ENCODE results near the gene TNNT3. TPM values are rescaled to one million over a fixed set of nuclear protein-coding genes. Genes with fewer than 3 reads are reported as not detected.

TNNT3 gene
- polyA plus RNA-seq, 2 of the 4 experiments (the other 2 are of a cell fraction): not detected

DNA sequence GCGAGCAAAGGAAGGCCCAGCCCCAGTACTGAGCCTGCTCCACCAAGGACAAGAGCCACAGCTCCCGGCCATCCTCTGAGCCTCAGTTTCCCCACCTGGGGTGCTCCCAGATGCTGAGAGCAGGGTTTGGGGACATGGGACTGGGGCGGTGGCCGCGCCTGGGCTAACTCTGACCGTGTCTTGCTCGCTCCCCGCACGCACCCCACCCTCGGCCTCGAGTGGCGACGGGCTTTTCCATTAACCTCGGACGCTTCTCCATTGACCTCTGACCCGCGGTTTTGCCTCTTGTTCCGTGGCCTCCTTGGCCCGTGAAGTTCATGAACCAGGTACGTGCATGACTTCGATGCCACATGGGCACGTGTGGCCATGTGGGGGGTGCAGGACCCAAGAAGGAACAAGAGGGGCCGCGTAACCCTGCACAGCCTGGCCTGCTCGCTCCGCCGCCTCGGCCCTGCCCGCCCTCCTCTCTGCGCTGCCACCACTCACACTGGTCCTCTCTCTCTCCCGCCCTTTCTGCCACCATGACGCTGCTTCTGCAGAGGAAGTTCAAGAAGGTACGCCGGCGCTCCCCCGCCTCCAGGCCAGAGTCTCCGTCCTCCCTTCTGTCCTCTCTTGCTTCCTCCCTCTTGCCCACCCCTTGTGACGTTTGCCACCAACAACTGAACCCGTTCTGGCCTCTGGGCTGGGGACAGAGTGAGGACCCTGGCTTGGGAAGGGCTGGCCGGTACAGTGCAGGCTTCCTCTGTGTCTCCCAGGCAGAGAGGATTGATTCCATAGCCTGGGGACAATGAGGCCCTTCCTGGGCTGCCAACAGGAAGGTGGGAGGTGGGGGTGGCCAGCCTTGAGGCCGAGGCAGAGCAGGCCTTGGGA is 6.9 kb downstream of the TNNT3 start:
- POLR2A ChIA-PET: no interaction called here

GRCh38 chr11:1927026-1927847 is 7.7 kb downstream of the TNNT3 start:
- Histone ChIP-seq H3K27ac (no peak overlapping the region), H3K9me3 (no peaks in the 10 kb centered on the region), H3K4me1 (no peaks in the 10 kb centered on the region), H3K4me2 (no peak overlapping the region), H3K4me3 (no peak overlapping the region)
- TF ChIP-seq EP300 (IDR thresholded peaks at IDR 0.05) (no peak), RARB (CRISPR knock-in tag; IDR thresholded peaks at IDR 0.05) (no peak), NR3C1 (IDR thresholded peaks at IDR 0.05) (no peak), POLR2AphosphoS2 (conservative IDR thresholded peaks at IDR 0.05; ENCODE audit: low read length) (no peak), BHLHE40 (IDR thresholded peaks at IDR 0.05; ENCODE audit: low read depth, low read length) (no peak), NPAS2 (CRISPR knock-in tag; IDR thresholded peaks at IDR 0.05; ENCODE audit: borderline replicate concordance) (no peak), PHF8 (IDR thresholded peaks at IDR 0.05; ENCODE audit: borderline replicate concordance, low read depth) (no peak), ZNF302 (CRISPR knock-in tag; IDR thresholded peaks at IDR 0.05) (no peak), JUNB (IDR thresholded peaks at IDR 0.05) (no peak), CBX2 (IDR thresholded peaks at IDR 0.05; ENCODE audit: borderline replicate concordance, low read depth) (no peak), KDM1A (IDR thresholded peaks at IDR 0.05; ENCODE audit: low read depth) (no peak), ATOH8 (CRISPR knock-in tag; IDR thresholded peaks at IDR 0.05; ENCODE audit: low read depth) (no peak), BCL3 (IDR thresholded peaks at IDR 0.05) (no peak)
- ATAC-seq (no peak), FAIRE-seq (no peak), DNase-seq (ENCODE audit: low read depth in 1 of 2, low spot score in 1 of 2) (no peak)
- POLR2A ChIA-PET: no interaction called here
- 76% methylated on average over 23 of the region's 28 CpGs for WGBS (ENCODE audit: missing lambda C conversion rate)
- CTCF ChIA-PET: interaction anchor here (1.0 kb wide), 1 partner anchor 274 kb away, joined by 3 read pairs; no protein-coding TSS in a partner anchor

More for the DNA sequence above, 6.9 kb downstream of the TNNT3 start:
- WGBS (ENCODE audit: missing lambda C conversion rate): 83% methylated on average over 40 of the region's 41 CpGs
- FAIRE-seq: no peak
- H3K4me3 ChIP-seq: no peak overlapping the region
- CTCF ChIA-PET: interaction anchor here (1.0 to 1.1 kb wide), 3 partner anchors 10 to 274 kb away, joined by 3 read pairs; no protein-coding TSS in a partner anchor
- no peak for TF ChIP-seq KDM1A (IDR thresholded peaks at IDR 0.05; ENCODE audit: low read depth)
- no peak for TF ChIP-seq PHF8 (IDR thresholded peaks at IDR 0.05; ENCODE audit: borderline replicate concordance, low read depth)
- TF ChIP-seq JUN (IDR thresholded peaks at IDR 0.05): no peak
- no peak for TF ChIP-seq EHMT2 (IDR thresholded peaks at IDR 0.05; ENCODE audit: low read depth)
- TF ChIP-seq ATOH8 (CRISPR knock-in tag; IDR thresholded peaks at IDR 0.05; ENCODE audit: low read depth): no peak
- TF ChIP-seq POLR2AphosphoS2 (conservative IDR thresholded peaks at IDR 0.05; ENCODE audit: low read length): no peak
- no peak overlapping the region for H3K27ac ChIP-seq
- no peak for DNase-seq (ENCODE audit: low read depth in 1 of 2, low spot score in 1 of 2)
- no peaks in the 10 kb centered on the region for H3K4me1 ChIP-seq
- no peak for ATAC-seq
- no peak overlapping the region for H3K4me2 ChIP-seq
- no peaks in the 10 kb centered on the region for H3K9me3 ChIP-seq

- Histone ChIP-seq H3K27ac (no peak overlapping the region), H3K4me1 (no peaks in the 10 kb centered on the region), H3K4me3 (no peak overlapping the region), H3K9me3 (no peaks in the 10 kb centered on the region), H3K4me2 (no peak overlapping the region)
- CTCF ChIA-PET: interaction anchor here (1.0 kb wide), 1 partner anchor 275 kb away, joined by 3 read pairs; no protein-coding TSS in a partner anchor
- no peak for TF ChIP-seq ZNF302 (CRISPR knock-in tag; IDR thresholded peaks at IDR 0.05)
- no peak for TF ChIP-seq POLR2AphosphoS2 (conservative IDR thresholded peaks at IDR 0.05; ENCODE audit: low read length)
- no peak for TF ChIP-seq BCL3 (IDR thresholded peaks at IDR 0.05)
- TF ChIP-seq KDM5A (IDR thresholded peaks at IDR 0.05): no peak
- TF ChIP-seq USF2 (IDR thresholded peaks at IDR 0.05): no peak
- TF ChIP-seq EHMT2 (IDR thresholded peaks at IDR 0.05; ENCODE audit: low read depth): no peak
- no peak for TF ChIP-seq EHF (CRISPR knock-in tag; IDR thresholded peaks at IDR 0.05)
- no peak for TF ChIP-seq NPAS2 (CRISPR knock-in tag; IDR thresholded peaks at IDR 0.05; ENCODE audit: borderline replicate concordance)
- TF ChIP-seq SREBF2 (IDR thresholded peaks at IDR 0.05): no peak
- POLR2A ChIA-PET: no interaction called here
- DNase-seq (ENCODE audit: low read depth in 1 of 2, low spot score in 1 of 2) (no peak), FAIRE-seq (no peak), ATAC-seq (no peak)
- WGBS (ENCODE audit: missing lambda C conversion rate): 86% methylated on average over 11 of the region's 20 CpGs
These were observed 8.5 kb downstream of the TNNT3 start for GRCh38 chr11:1927848-1928469.
